NK-92 treated with Interleukin-12 subunit alpha and Interleukin-12 subunit beta, amount 100 ng/mL, for 24 hours (cell line): ENCODE results near the gene SDK1.
"Not testable (repeated sequence)": the region's sequence is repeated elsewhere in the genome, so short reads cannot be mapped to it uniquely, and the experiment has no call there.

Experiments
- DNase-seq: peaks from one replicate; lab custom pipeline; 2025; lab: John Stamatoyannopoulos, UW

SDK1 gene

DNA sequence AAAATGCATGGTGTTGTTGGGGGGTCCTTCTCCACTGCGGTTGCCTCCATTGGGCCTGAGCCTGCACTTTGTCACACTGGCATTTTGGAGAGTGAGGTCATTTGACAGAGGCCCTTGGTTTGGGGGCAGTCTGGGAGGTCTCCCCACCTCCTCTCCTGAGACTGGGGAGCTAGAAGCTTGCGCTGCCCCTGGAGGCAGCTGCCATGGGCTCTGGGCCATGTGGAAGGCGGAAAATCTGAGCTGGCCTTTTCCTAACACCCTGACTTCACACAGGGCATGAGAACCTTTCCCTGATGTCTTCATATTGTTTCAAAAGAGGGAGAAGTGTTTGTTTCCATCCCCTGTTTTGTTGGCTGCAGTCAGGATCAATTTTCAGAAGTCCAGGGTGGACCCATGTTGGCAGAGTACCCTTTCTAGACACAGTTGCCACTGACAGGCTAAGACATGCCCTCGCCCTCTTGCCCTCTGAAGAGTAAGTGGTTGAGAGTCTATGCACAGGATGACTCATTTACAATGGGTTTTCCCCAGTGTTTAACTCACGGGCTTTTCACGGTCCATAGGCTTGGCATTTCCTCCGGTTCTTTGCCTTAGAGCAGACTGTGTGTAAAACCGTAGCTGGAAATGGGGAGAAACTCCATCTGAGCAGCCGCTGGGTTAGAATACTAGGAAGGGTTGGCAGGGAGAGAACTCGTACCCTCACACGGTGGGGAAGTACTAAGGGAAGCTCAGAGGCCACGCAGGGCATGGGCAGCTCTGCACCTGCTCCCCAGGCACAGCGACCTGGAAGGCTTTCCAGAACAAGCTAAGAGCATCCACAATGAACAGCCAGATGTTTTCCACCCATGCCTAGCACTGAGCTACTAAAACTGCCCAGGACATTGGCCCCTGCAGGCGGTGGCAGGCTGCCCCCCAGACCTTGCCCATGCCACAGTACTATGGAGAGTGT, 655.0 kb downstream of the SDK1 start:
- DNase-seq = no peak

- DNase-seq = no peak
Measured at GRCh38 chr7:3956949-3957348, 655.9 kb downstream of the SDK1 start.

GRCh38 chr7:3957472-3958108, 656.5 kb downstream of the SDK1 start:
- DNase-seq = no peak

GRCh38 chr7:3958109-3958483, 657.0 kb downstream of the SDK1 start:
- DNase-seq = no peak

GRCh38 chr7:3959364-3959763, 658.3 kb downstream of the SDK1 start:
- no peak for DNase-seq

DNA sequence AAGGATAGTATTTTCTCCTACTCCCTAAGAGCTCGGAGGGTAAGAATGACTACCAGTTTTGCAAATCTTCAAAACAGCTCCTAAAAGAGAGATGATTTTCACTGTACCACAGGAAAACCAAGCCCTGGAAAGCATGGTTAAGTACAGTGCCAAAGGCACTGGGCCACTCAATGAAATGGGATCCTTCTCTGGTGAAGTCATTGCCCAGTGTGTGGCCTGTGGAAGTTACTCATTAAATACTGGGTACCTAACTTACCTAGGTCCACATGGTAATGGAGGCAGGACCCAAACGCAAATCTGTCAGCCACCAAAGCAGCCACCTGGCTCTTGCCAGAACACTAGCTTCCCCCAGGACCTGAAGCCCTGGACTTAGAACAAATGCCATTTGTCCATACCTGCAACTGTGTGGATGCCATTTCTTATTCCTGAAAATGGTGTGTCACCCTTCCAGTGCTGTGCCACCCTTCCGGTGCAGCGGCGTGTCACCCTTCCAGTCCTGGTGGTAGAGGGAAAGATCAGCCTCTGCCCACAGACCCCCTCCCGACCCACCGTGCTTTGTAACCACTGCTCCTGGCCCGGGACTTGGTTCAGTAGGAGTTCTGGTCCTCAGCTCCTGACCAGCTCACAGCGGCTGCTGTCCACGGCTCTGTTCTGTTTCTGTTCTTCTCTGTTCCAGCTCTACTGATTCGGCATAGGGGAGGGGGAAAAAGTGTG, 659.2 kb downstream of the SDK1 start:
- DNase-seq = no peak

DNA sequence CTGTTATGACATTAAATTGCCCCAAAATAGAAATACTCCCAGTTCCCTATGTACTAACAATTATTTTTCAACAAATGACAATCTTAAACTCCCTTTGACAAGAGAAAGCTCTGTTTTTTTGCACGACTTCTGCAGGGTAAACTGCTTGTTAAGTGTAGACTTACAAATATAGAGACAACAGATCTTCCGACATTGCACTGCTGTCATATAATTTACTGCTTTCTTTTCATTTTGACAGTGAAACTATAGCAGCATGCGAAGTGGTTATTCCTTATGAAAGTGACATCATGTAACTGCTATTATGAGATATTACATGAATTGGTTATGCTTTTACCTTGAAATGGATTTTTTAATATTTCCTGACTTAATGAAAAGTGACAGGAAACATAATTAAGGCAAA, 659.9 kb downstream of the SDK1 start:
- no peak for DNase-seq

DNA sequence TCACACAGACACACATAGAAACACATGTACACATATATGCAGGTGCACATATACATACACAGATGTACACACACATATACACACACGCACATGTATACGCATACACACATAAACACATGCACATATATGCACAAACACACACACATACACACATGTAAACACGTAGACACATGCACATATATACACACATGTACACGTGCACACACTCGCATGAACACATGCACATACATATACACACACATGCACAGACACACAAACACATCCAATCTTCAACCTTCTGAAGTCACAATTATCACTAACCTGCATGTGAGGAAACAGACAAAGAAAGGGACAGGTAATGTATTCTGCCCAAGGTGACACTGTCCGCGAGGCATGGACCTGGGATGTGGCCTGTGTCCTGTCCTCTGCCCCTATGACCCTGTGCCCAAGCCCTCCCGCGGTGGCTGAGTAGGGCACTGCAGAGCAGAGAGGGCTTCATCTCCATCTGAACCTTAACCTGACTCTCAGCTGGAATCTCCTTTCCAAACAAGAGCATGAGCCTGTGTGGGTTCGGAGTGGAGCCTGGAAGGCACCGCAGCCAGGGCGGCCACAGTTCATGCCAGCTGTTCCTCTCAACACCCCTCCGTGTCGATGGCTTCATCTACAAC, 660.9 kb downstream of the SDK1 start:
- no peak for DNase-seq

DNA sequence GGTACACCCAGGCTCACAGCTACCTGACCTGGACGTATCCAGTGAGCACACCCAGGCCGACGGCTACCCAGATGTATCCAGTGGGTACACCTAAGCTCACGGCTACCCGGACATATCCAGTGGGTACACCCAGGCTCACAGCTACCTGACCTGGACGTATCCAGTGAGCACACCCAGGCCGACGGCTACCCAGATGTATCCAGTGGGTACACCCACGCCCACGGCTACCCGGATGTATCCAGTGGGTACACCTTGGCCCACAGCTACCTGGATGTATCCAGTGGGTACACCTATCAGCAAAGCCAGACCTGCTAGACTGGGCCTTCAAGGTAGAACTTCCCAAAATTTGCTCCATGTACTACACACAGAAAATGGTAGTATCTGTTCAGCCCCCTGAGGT, 662.7 kb downstream of the SDK1 start:
- not testable (repeated sequence) for DNase-seq

DNA sequence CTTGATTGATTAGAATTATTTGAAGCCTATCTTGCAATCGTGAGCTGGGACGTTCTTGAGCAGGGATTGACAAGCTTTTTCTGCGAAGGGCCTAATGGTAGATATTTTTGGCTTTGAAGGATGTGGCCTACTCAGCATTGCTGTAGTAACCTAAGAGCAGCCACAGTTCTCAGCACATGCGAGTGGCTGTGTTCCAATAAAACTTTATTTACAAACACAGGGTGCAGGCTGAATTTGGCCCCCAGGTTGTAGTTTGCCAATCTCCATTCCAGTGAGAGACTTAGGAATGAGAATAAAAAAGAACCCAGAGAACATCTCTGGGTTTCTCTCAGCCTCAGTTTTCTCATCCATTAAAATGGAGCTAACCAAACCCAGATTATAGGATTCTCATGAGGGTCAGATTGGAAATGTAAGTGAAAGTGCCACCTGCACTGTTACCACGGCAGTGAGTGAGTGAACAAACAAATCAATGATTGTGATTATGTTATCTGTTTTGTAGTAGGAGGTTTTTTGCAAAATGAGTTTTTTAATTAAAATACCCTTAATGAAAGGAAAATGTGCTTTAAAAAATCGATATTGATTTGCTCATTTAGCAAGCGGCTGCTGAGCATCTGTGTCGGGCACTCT, 664.0 kb downstream of the SDK1 start:
- no peak for DNase-seq

DNA sequence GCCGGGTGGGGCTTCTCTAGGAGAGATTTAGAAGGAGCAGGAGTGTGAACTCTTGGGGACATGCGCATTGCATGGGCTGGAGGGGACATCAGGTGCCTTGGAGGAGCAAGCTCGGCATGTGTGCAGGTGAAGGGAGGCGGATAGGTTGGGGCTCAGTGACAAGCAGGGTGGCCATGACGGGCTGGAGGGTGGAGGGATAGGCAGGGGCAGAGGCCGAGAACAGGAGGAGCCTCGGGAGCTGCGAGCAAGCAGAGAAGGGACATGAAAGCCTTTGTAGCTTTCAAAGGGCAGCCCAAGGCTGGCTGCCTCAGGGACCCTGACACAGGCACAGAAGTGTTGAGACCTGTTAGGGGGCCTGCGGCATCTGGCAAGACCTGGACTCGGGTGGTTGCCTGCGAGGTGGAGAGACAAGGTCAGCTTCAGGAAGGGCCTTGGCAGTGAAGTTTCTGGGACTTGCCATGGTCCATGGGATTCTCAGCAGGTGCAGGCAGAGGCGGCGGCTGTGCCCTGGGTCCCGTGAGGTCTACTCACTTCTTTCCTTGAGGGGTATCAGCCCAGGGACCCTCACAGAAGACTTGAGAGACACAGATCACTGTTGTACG, 664.8 kb downstream of the SDK1 start:
- no peak for DNase-seq

DNA sequence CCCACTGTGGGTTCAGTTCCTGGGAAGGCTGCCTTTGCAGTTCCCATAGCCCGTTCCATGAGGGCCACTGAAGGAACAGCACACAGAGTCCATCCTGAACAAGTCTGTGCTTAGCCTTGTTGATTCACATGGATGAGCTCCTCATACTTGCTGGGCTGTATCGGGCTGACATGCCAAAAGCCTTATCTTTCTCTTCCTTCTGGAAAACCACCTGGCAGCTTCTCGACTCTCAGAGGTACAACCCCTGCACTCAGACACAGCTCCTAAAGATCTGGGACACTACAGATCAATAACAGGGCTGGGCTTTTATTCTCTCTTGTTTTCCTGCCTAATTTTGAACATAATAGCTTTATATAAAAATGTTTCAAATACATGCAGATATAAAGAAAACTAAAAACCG, 667.2 kb downstream of the SDK1 start:
- DNase-seq = no peak

- DNase-seq = no peak
Measured at GRCh38 chr7:3969286-3969685, 668.2 kb downstream of the SDK1 start.

DNA sequence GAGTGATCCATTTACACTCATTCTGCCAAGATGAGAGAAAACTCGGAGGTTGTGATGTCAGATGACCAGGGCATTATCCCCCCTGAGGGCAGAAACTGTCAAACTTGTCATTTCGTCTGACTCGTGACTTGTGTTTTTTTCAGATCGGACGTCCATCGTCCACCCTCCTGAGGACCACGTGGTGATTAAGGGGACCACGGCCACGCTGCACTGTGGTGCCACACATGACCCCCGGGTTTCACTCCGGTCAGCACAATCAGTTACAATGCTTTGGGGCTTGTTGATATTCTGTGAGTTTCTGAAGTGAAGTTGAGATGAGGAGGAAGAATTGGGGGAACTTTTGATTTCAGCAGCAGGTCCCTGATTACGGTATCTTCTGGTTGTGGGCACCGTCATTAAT, 670.3 kb downstream of the SDK1 start:
- no peak for DNase-seq

DNA sequence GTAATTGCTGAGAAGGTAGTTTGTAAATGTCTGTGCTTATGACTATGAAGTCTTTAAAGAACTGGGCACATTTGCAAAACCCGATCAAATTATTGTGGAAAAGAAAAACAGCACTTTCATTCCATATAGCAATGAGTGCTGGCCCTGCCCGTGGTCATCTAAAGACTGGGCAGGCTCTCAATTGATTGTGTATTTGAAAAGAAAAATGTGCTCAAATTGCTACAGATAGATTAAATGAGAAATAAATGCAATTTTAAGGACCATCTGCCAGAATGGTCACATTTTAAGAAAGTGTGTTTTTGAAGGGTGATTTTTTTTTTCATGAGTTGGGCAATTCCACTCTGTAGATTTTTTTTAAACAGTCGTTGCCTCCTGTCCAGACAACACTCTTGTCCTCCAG, 672.2 kb downstream of the SDK1 start:
- DNase-seq = no peak

DNA sequence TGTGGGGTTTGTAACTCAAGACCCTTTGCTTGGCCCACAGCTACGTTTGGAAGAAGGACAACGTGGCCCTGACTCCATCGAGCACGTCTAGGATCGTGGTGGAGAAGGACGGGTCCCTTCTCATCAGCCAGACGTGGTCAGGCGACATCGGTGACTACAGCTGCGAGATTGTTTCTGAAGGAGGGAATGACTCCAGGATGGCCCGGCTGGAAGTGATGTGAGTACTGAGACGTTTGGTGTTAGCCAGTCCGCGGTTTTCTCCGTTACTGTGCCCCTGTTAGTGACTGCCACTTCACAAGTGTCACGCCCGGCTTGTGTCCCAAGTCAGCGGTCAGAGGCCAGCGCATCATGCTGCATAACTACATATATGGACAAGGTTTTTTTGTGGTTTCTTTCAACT, 673.3 kb downstream of the SDK1 start:
- no peak for DNase-seq

- DNase-seq = no peak
Measured at GRCh38 chr7:3975371-3975770, 674.3 kb downstream of the SDK1 start.

- no peak for DNase-seq
Measured at GRCh38 chr7:3977391-3977790, 676.3 kb downstream of the SDK1 start.

DNA sequence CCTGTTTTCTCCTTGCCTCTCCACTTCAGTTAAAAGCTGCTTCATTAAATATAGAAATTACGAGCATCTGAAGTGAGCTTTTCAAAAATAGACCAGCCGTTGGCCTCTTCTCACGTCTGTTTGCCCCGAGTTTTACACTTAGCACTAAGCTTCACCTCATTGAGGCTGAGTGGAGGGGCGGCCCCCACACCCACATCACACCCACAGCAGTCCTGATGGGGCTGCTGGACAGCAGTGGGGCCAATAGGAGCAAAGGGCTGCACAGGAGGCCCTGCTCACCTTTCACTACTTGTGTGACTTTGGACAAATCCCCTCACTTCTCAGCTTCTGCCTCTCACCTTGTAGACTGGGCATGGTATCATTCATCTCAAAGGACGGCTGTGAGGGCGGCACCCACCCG, 677.8 kb downstream of the SDK1 start:
- no peak for DNase-seq

GRCh38 chr7:3979611-3980299, 678.7 kb downstream of the SDK1 start:
- DNase-seq = no peak

DNA sequence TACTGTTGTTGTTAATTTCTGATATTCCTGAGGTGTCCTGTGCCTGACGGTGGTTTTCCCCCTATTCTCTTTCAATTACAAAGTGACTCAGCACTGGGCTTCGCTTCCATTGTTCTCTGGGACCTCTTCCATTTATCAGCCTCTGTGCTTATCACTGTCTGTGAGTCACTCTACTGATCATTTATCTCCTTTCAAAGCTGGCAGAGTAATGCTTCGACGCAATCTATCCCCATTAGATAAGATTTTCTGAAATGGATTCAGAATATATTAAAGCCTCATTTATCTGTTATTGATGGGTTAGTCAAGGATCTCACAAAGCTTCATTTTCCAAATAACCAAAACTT, 679.2 kb downstream of the SDK1 start:
- DNase-seq = no peak
